ENCODE data around the gene FGG. TPM values are rescaled to one million over a fixed set of nuclear protein-coding genes. Genes with fewer than 3 reads are reported as not detected.

Gene FGG
- total RNA-seq, 1 experiment from 2014 or later: not detected

GRCh38 chr4:154620111-154620510 lies 7.7 kb upstream of the FGG start:
- no peak overlapping the region for H3K18ac ChIP-seq (ENCODE audit: insufficient read length, low read depth, low read length)
- no peak overlapping the region for H2BK12ac ChIP-seq (ENCODE audit: insufficient read length, low read depth, low read length)
- H3T11ph ChIP-seq (ENCODE audit: low read length): no peak overlapping the region
- H4K20me1 ChIP-seq (ENCODE audit: control insufficient read depth, insufficient read depth, insufficient read length): no peaks in the 10 kb centered on the region
- H3K4ac ChIP-seq (ENCODE audit: low read depth, low read length): no peak overlapping the region
- no peaks in the 10 kb centered on the region for H3K9me3 ChIP-seq (ENCODE audit: control insufficient read depth, low read depth, low read length)
- no peaks in the 10 kb centered on the region for H3K79me1 ChIP-seq (ENCODE audit: insufficient read depth, low read depth, low read length, poor library complexity, severe bottlenecking)
- no peaks in the 10 kb centered on the region for H3K79me2 ChIP-seq (ENCODE audit: insufficient read depth, low read length)
- Mint-ChIP-seq H3K4me1 (peaks cover 4 to 9% of the 10 kb centered on the region in 2 experiments), H3K36me3 (ENCODE audit: insufficient read depth in 1 of 3, low read depth in 3 of 3) (no peaks in the 10 kb centered on the region), H3K4me3 (no peak overlapping the region), H3K27me3 (ENCODE audit: low read depth) (peaks cover 2% of the 10 kb centered on the region), H3K27ac (0 out of 7 replicates have a peak overlapping the region, but pooled peaks of 1 of the 3 experiments have one; percentile 51), H3K9me3 (no peaks in the 10 kb centered on the region)
- no CpG with 5 or more reads among the region's 1 CpG for WGBS (ENCODE audit: extremely low coverage, insufficient read length, low lambda C conversion rate)
- H3K4me2 ChIP-seq (ENCODE audit: insufficient read depth, insufficient read length, low read length): no peak overlapping the region
- H2BK120ac ChIP-seq (ENCODE audit: low read depth, low read length, poor library complexity, severe bottlenecking): no peak overlapping the region
- no peaks in the 10 kb centered on the region; the same call in 1 of the 2 replicates for H3K4me1 ChIP-seq (ENCODE audit: insufficient read depth, low read length)
- H4K5ac ChIP-seq (ENCODE audit: insufficient read length, low read depth, low read length): no peak overlapping the region
- DNase-seq: no peak
- no peak overlapping the region for H2BK5ac ChIP-seq (ENCODE audit: insufficient read length, low read length)
- H2BK20ac ChIP-seq (ENCODE audit: low read depth, low read length, poor library complexity, severe bottlenecking): no peak overlapping the region
- H3K56ac ChIP-seq (ENCODE audit: insufficient read length, low read depth, low read length): no peak overlapping the region
- no peaks in the 10 kb centered on the region for H3K27me3 ChIP-seq (ENCODE audit: insufficient read depth, low read length)
- H2BK15ac ChIP-seq (ENCODE audit: low read depth, low read length): no peak overlapping the region
- H3K14ac ChIP-seq (ENCODE audit: insufficient read depth, low read length): no peak overlapping the region
- no peak overlapping the region for H4K91ac ChIP-seq (ENCODE audit: insufficient read length, low read depth, low read length)
- no peak overlapping the region for H2AFZ ChIP-seq (ENCODE audit: low read length)
- H4K8ac ChIP-seq (replicated peaks; ENCODE audit: insufficient read length, low read depth, low read length): no peak overlapping the region
- TF ChIP-seq CTCF (conservative IDR thresholded peaks at IDR 0.05): no peak
- H2AK5ac ChIP-seq (ENCODE audit: insufficient read length, low read length): no peak overlapping the region
- no peak overlapping the region for H3K9ac ChIP-seq (ENCODE audit: extremely low read depth, insufficient read length, low read length)
- H3K23ac ChIP-seq (ENCODE audit: insufficient read length, low read depth, low read length): no peak overlapping the region
- H3K23me2 ChIP-seq (ENCODE audit: insufficient read length, low read depth, low read length, poor library complexity, severe bottlenecking): no peaks in the 10 kb centered on the region
- H3K27ac ChIP-seq (ENCODE audit: insufficient read length, low read depth, low read length): no peak overlapping the region

Data from H9 (cell line).